ENCODE measurements around the gene CMC4.

DNA sequence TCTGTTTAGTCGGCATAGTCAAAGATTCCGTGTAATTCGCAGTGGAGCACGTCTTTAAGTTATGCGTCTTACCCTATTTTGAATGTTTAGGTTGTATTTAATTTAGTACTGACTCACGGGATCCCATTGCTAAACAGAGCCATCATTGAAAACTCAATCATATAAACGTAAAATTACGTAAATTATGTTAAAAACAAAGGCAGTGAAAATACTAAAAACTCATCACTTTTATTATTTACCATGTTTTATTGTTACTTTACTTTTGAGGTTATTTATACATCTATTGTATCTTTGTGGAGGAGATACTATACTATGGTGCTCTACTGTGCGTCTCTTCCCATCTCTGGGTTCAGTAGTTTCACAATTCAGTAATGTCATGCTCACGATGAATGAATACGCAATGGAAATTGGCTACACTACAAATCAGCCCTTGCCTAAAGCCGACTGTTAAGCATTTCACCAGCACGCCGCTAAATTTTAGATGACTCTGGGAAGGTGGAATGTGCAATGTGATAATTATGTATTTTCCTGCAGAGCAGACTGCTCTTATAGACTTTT is 43.3 kb downstream of the CMC4 start:
- TF ChIP-seq, protein P1, sequence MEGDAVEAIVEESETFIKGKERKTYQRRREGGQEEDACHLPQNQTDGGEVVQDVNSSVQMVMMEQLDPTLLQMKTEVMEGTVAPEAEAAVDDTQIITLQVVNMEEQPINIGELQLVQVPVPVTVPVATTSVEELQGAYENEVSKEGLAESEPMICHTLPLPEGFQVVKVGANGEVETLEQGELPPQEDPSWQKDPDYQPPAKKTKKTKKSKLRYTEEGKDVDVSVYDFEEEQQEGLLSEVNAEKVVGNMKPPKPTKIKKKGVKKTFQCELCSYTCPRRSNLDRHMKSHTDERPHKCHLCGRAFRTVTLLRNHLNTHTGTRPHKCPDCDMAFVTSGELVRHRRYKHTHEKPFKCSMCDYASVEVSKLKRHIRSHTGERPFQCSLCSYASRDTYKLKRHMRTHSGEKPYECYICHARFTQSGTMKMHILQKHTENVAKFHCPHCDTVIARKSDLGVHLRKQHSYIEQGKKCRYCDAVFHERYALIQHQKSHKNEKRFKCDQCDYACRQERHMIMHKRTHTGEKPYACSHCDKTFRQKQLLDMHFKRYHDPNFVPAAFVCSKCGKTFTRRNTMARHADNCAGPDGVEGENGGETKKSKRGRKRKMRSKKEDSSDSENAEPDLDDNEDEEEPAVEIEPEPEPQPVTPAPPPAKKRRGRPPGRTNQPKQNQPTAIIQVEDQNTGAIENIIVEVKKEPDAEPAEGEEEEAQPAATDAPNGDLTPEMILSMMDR (IDR thresholded peaks at IDR 0.05; ENCODE audit: poor library complexity): no peak
- TF ChIP-seq EZH2phosphoT487 (IDR thresholded peaks at IDR 0.05; ENCODE audit: low read depth, severe bottlenecking, unreplicated experiment): no peak

All from hepatocyte (in vitro differentiated cells).